ENCODE results near the gene MRAS.

The MRAS gene

DNA sequence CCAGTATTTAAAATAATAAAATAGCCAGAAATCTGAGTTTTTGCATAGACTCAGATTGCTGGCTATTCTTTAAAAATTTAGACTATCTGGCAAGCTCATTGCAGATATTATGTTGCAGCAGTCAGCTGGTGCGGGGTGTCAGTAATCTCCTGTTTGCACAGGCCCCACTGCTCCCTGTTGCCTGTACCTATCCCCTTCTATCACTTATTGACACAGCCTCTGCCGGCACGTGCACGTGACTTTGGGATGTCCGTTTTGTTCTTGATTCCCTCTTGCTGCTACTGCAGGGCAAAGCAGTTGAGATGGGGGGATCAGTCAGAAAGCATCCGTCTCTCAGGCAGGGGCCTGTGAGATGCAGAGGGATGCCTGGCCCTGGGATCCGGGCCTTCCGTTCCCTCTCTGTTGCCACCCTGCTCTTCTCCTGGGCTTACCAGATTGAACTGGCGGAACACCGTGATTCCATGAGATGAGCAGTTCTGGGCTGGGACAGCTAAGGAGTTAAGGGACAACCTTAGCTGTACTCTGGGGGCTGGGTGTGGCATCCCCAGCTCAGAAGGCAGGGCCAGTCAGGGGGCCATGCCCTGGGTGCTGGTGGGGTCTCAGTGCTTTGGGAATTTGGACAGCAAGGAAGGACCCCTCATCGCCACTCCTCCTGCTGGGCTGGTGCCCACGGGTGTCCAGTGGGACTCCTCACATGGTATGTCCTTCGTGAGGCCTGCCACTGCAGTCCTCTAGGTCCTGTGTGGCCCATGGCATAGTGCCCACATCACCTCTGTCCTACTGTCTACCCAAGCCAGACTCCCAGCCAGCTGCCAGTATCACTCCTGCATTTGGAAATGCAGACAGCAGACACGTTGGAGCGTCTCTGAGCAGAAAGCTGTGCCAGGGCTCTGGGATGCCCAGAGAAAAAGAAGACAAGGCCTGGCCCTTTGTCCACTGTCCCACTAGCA lies 11.8 kb downstream of the MRAS start:
- Histone ChIP-seq H3K4me1 (no peaks in the 10 kb centered on the region), H3K9ac (no peak overlapping the region), H3K36me3 (ENCODE audit: control insufficient read depth, insufficient read depth, low read length) (no peaks in the 10 kb centered on the region), H3K4me2 (ENCODE audit: low read length) (no peak overlapping the region), H2AFZ (no peak overlapping the region), H3K79me2 (peaks cover 22% of the 10 kb centered on the region), H3K27me3 (ENCODE audit: control insufficient read depth, insufficient read depth, low read length) (no peaks in the 10 kb centered on the region), H3K27ac (no peak overlapping the region), H3K9me3 (ENCODE audit: control insufficient read depth, low read length) (no peaks in the 10 kb centered on the region), H3K4me3 (ENCODE audit: low read depth, low read length) (no peak overlapping the region)
- TF ChIP-seq, protein P1, sequence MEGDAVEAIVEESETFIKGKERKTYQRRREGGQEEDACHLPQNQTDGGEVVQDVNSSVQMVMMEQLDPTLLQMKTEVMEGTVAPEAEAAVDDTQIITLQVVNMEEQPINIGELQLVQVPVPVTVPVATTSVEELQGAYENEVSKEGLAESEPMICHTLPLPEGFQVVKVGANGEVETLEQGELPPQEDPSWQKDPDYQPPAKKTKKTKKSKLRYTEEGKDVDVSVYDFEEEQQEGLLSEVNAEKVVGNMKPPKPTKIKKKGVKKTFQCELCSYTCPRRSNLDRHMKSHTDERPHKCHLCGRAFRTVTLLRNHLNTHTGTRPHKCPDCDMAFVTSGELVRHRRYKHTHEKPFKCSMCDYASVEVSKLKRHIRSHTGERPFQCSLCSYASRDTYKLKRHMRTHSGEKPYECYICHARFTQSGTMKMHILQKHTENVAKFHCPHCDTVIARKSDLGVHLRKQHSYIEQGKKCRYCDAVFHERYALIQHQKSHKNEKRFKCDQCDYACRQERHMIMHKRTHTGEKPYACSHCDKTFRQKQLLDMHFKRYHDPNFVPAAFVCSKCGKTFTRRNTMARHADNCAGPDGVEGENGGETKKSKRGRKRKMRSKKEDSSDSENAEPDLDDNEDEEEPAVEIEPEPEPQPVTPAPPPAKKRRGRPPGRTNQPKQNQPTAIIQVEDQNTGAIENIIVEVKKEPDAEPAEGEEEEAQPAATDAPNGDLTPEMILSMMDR (IDR thresholded peaks at IDR 0.05), result no peak

DNA sequence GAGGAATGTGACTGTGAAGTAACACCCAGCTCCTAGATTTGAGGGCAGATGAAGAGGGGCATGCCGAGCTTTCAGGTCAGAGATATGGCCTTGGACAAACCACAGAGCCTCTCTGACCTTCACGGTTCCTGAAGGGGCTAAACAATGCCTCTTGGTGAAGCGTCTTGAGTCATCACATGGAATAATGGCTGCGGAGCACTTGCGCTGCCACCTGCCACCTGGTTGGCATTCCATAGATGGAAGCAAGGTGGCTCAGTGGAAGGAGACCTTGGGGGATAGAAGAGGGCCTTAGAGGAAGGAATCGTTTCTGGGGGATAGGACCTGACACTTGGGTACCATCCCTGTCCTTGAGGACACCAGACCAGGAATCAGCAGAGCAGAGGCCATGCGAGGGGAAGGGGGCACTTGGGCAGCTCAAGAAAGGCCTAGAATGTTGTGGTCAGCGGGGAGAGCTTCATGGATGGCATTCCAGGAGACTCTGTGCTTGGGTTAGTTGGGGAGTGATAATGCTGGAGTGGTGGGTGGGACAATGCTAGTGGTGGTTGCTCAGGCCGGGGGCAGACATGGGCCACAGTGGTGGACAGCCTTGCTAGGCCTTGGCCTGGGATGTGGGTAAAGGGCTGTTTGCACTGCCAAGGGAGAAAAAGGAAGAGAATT lies 12.6 kb downstream of the MRAS start:
- Histone ChIP-seq H3K4me1 (no peaks in the 10 kb centered on the region), H3K79me2 (peaks cover 28% of the 10 kb centered on the region), H3K36me3 (ENCODE audit: control insufficient read depth, insufficient read depth, low read length) (no peaks in the 10 kb centered on the region), H3K9ac (no peak overlapping the region), H3K4me2 (ENCODE audit: low read length) (no peak overlapping the region), H3K9me3 (ENCODE audit: control insufficient read depth, low read length) (no peaks in the 10 kb centered on the region), H2AFZ (no peak overlapping the region), H3K27me3 (ENCODE audit: control insufficient read depth, insufficient read depth, low read length) (no peaks in the 10 kb centered on the region), H3K27ac (no peak overlapping the region), H3K4me3 (ENCODE audit: low read depth, low read length) (no peak overlapping the region)
- TF ChIP-seq, protein P1 (IDR thresholded peaks at IDR 0.05), result no peak

DNA sequence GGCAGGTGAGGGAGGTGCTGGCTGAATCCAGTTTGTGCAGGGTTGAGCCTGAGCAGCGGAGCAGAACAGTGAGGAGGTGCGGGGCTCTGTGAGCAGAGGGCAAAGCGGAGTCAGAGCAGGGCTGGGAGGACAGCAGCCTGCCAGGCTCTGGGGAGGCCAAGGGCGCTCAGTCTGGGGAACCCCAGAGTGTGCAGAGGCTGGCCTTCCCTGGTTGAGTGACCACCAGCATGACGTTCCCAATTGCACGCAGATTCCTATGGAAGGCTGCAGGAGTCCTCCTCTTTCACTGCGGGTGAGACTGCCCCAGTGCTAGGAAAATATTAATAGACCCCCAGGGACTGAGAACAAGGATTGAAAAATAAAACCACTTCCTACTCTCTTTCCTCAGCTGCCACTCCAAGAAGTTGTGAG lies 13.2 kb downstream of the MRAS start:
- H2AFZ ChIP-seq, result no peak overlapping the region
- no peaks in the 10 kb centered on the region for H3K9me3 ChIP-seq (ENCODE audit: control insufficient read depth, low read length)
- H3K4me1 ChIP-seq, result no peaks in the 10 kb centered on the region
- H3K79me2 ChIP-seq, result peaks cover 32% of the 10 kb centered on the region
- TF ChIP-seq, protein P1 (IDR thresholded peaks at IDR 0.05), result no peak
- H3K27ac ChIP-seq, result no peak overlapping the region
- H3K4me2 ChIP-seq (ENCODE audit: low read length), result no peak overlapping the region
- no peak overlapping the region for H3K9ac ChIP-seq
- H3K27me3 ChIP-seq (ENCODE audit: control insufficient read depth, insufficient read depth, low read length), result no peaks in the 10 kb centered on the region
- H3K36me3 ChIP-seq (ENCODE audit: control insufficient read depth, insufficient read depth, low read length), result no peaks in the 10 kb centered on the region
- no peak overlapping the region for H3K4me3 ChIP-seq (ENCODE audit: low read depth, low read length)

DNA sequence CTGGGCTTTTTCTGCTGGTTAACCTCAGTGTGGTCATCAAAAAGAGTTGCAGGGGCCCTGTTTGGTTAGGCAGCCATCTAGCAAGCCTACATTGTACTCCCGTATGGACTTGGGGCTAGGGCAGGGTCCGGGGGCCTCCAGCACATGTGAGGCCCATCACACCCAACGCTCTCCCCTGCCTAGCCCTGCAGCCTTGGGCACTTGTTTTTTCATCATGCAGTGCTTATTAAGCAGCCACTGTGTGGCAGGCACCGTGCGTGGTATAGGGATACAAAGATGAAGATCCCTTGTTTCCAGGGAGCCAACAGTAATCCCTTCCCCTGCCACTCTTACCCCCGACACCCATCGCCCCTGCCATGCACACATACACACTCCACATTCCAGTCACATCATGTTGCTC lies 14.2 kb downstream of the MRAS start:
- Histone ChIP-seq H3K4me1 (no peaks in the 10 kb centered on the region), H3K27ac (no peak overlapping the region), H3K79me2 (peaks cover 32% of the 10 kb centered on the region), H3K27me3 (ENCODE audit: control insufficient read depth, insufficient read depth, low read length) (no peaks in the 10 kb centered on the region), H3K36me3 (ENCODE audit: control insufficient read depth, insufficient read depth, low read length) (no peaks in the 10 kb centered on the region), H3K9ac (no peak overlapping the region), H3K9me3 (ENCODE audit: control insufficient read depth, low read length) (no peaks in the 10 kb centered on the region), H2AFZ (no peak overlapping the region), H3K4me3 (ENCODE audit: low read depth, low read length) (no peak overlapping the region), H3K4me2 (ENCODE audit: low read length) (no peak overlapping the region)
- TF ChIP-seq, protein P1 (IDR thresholded peaks at IDR 0.05), result no peak

All from parathyroid adenoma (tissue), 2 donors.